Effector CD4-positive, alpha-beta T cell (primary cell): ENCODE data around the gene TMEM97.

Experiments
- DNase-seq: peaks from one replicate; pipeline ENCODE4 v3.0.0-alpha.2; 2020

The TMEM97 gene

GRCh38 chr17:28317099-28317965 lies 1.7 kb upstream of the TMEM97 start:
- no peak for DNase-seq

DNA sequence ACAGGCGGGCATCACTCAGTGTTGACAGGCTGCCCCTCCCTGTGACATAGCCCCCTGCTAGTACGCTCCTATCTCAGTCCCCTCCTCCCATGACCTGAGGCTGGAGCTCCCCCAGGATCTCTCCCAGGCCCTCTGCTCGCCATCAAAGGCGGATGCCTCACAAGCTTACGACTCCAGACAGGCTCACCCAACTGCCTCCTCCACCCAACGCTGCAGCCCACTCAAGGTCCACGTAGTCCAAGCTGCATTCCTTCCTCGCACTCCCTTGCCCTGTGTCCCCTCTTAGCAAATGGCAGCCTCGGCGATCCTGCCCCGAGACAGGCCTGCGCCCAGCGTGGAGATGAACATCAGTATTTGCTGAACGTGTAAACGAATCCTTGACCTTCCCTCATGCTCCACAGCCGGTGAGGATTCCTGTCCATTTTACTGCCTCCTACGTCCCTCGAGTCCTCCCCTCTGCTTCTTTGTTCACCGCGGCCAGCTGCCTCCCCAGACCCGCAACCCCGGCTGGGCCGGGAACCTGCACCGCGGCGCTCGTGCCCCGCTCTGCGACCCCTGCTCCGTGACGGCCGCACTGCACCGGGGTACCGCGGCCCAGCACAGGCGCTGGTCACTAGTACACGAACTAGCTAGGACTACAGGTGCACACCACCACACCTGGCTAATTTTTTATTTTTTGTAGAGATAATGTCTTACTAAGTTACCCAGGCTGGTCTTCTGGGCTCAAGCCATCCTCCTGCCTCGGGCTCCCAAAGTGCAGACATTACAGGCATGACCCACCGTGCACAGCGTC lies 838 bp upstream of the TMEM97 start:
- DNase-seq: no peak

DNA sequence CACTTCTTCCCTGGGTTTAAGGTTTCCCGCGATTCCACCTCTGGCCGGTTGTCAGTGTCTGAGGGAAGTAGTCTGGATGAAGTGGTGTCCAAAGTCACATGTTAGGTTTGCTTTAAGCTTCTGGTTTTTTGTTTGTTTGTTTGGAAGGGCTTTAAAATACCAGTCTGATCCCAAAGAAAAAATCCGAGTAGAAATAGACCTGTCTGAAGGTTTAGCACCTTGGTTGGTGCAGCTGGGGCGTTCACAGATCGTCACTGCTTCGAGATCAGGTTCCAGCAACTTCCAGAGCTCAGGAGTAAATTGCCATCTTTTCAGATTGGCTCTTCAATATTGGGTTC lies 567 bp downstream of the TMEM97 start:
- DNase-seq: no peak

DNA sequence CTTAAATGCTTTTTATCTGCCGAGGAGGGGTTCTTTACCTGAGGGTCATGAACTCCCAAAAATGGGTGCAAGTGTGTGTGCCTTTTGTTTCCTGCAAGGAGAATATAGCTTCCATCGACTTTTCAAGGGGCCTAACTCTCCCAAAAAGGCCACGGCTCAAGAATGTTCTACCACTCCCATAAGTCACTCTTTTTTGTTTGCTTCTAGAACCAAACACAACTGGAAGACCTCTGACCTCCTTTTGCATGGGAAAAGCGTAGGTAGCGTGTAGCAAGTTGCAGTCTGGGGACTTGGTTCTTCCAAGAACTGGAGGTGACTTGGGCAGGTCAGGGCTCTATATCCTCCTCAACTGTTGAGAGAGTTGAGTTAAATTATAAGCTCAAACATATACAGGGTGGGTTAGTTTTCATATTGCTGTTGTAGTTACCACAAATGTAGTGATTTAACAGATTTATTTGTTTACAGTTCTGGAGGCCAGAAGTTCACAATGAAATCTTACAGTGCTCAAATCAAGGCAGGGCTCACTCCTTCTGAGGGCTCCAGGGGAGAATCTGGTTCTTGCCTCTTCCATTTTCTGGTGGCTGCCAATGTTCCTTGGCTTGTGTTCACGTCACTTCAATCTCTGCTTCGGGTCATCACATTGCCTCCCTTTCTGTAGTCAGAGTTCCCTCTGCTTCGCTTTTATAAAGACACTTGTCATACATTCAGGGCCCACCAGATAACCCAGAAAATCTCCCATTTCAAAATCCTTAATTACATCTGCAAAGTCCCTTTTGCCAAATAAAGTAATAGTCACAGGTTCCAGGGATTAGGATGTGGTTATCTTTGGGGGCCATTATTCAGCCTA lies 1.4 kb downstream of the TMEM97 start:
- no peak for DNase-seq

DNA sequence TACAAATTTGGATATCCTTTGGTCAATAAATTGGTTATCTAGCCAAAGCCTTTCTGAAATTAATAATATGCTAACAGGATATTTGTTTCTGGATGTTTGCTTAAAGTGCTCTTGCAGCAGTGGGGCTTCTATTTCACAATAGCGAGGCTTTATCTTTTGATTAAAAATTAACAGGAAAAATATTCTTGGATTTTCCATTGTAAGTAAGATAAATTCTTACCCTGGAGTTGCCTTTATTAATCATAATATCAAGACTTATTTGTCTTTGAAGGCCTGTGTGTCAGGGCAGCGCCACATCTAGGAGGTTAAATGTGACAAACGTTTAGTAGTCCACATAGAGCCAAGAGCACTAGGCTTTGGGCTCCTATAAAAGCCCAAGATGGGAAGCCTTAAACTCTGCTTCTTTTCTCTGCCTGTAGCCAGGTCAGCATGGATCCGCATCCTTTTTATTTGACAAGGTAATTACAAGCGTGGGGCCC lies 5.3 kb downstream of the TMEM97 start:
- DNase-seq: no peak

- no peak for DNase-seq
Observed at GRCh38 chr17:28324781-28325180, 5.8 kb downstream of the TMEM97 start.

DNA sequence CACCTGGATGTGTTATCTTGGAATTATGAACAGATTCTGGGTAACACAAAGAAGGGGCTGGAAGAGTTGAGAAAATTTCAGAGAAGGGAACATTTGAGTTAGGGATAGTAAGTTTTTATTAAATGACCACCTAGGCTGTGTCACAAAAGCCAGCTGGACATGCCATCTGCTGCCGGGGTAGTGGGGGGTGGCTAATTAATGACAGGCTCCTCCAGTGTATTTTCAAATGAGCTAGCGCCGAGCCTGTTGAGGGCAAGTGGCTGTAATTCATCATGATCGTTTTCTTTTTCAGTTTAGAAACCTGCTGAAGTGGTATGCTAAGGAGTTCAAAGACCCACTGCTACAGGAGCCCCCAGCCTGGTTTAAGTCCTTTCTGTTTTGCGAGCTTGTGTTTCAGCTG lies 6.2 kb downstream of the TMEM97 start:
- DNase-seq: no peak

DNA sequence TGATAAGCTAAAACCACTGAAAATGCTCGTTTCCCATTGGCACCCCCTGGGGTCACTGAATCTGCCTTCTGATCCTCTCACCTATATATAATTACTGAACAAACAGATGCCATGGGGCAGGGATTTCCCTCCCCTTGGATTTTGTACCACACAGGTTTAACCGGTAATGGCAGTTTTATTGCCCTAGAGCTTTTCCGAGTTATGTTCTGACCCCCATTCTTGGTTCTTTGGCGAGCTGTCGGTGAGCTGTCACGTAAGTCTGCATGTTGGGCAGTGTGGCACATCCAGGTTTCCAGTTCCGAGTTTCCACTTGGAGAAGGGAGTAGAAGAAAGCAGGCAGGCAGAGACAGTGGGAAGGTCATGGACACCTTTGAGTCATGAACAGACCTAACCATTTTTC lies 7.1 kb downstream of the TMEM97 start:
- no peak for DNase-seq

GRCh38 chr17:28327031-28327607 lies 8.1 kb downstream of the TMEM97 start:
- DNase-seq: no peak

- DNase-seq: no peak
Observed at GRCh38 chr17:28327709-28328108, 8.7 kb downstream of the TMEM97 start.

DNA sequence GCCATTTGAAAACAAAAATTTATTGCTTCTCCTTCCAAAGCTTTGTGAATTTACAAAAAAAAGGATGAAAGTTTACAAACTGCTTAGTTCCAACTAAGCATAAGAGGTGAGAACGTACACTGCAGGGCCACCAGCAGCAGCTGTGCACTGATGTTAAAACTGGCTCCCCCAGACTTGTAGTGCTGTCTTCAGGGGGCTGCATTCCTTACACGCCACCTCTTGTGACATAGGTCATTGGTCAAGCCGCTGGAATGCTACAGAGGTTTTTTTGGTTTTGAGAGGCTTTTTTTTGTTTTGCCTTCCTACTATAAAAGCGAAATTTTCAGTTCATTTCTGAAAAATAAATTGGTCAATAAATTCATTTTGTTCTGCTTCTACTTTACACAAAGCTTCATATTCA lies 9.3 kb downstream of the TMEM97 start:
- no peak for DNase-seq

GRCh38 chr17:28330671-28331070 lies 11.7 kb downstream of the TMEM97 start:
- DNase-seq: no peak

- DNase-seq: no peak
Observed at GRCh38 chr17:28331891-28332420, 13.0 kb downstream of the TMEM97 start.

DNA sequence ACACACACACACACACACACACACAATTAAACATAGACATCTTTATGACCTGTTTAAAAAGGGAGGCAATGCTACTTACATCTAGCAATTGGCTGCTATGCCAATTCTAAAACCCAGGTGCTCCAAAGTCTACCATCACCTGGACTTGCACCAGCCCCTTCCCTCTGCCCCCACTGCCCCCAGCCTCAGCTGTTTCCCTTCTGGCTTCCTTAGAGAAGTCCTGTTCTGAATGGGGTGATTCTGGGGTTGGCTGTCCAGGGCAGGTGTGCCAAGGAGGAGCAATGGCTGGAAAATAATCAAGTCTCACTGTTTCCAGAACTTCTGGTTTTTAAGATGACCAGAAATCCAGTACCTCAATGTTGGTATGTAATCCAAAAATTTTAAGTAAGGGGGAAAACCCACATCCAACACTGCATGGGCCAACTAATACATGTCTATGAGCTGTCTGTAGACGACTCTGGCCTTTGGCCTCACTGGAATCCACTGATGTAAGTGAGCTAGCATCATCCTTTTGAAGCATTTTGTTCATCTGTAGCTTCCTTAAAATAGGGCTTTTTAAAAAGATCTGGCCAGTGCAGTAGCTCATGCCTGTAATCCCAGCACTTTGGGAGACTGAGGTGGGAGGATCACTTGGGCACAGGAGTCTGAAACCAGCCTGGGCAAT lies 14.2 kb downstream of the TMEM97 start:
- no peak for DNase-seq

- no peak for DNase-seq
Observed at GRCh38 chr17:28334171-28334570, 15.2 kb downstream of the TMEM97 start.

- no peak for DNase-seq
Observed at GRCh38 chr17:28334666-28335200, 15.7 kb downstream of the TMEM97 start.

- DNase-seq: peak; percentile 98
Observed at GRCh38 chr17:28335201-28335958, 16.4 kb downstream of the TMEM97 start, which contains the start of the genes IFT20 and TNFAIP1. Gene IFT20 (minus strand): TSS chr17:28335472. CDS start chr17:28331985, 3,487 bp downstream. Gene TNFAIP1 (plus strand): TSS chr17:28335761. CDS start chr17:28339522, 3,761 bp downstream.

GRCh38 chr17:28335959-28336871 lies 17.2 kb downstream of the TMEM97 start:
- DNase-seq: no peak

DNA sequence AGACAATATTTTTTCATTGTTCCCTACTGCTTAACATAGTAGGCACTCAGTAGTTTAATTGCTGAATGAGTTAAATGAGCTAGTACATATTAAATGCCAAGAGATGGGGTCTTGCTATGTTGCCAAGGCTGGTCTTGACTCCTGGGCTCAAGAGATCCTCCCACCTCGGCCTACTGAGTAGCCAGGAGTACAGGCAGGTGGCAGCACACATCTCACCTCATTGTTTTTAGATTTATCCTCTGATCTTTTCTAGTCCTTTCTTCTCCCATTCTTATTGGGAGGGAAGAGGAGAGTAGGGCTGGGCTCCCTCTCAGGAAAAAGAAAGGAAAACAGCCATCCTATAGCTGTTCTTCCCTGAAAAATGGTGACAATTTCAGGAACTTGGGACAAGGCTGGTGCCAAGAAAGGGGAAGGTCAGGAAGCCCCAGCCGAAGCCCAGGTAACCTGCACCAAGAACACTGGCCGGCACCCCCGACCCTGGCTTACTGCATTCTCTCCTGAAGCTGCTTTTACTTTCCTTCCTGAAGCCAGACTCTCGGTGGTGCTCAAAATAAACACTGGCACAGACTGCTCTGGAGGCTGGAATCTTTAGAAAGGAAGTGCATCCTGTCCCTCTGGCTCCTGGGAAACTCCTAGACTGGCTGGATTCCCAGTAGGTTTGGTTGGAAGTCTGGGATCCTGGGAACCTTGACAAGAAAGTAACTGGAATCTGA lies 19.2 kb downstream of the TMEM97 start:
- DNase-seq: no peak
